WTC11 (cell line): ENCODE data around the gene LHFPL6. TPM values are rescaled to one million over a fixed set of nuclear protein-coding genes. Genes with fewer than 3 reads are reported as not detected.

ENCODE experiments used
- ATAC-seq: fragments of 200-7000 bp; cut with Tn5 transposase; 2 replicates; pipeline ENCODE4 v1.10.0; 2021; ENCODE audit warnings: mild to moderate bottlenecking, moderate library complexity
- CTCF ChIA-PET: fragments of 300-600 bp; sonication (Branson Sonifier 250); formaldehyde crosslinking; loops from one replicate; lab custom pipeline; 2021; ENCODE audit warnings: antibody characterized with exemption; lab: Charles Lee
- POLR2A ChIA-PET: fragments of 350-600 bp; sonication (Branson Sonifier 250); formaldehyde crosslinking; loops from one replicate; lab custom pipeline; 2021; ENCODE audit warnings: antibody characterized with exemption; lab: Charles Lee
- DNase-seq: peaks from one replicate; pipeline ENCODE4 v3.0.0; 2021; ENCODE audit warnings: low spot score
- H3K27ac Mint-ChIP-seq: 2 replicates; pipeline ENCODE4 v1.8.0; 2021; ENCODE audit warnings: mixed read lengths
- H3K27me3 Mint-ChIP-seq: 2 replicates; pipeline ENCODE4 v1.8.0; 2021; ENCODE audit warnings: low read depth, mild to moderate bottlenecking, moderate library complexity, mixed read lengths
- H3K36me3 Mint-ChIP-seq: 2 replicates; pipeline ENCODE4 v1.8.0; 2021; ENCODE audit warnings: mixed read lengths
- H3K4me1 Mint-ChIP-seq: 2 replicates; pipeline ENCODE4 v1.8.0; 2022; ENCODE audit warnings: mixed read lengths
- H3K4me3 Mint-ChIP-seq: 2 replicates; pipeline ENCODE4 v1.8.0; 2021; ENCODE audit warnings: mild to moderate bottlenecking, moderate library complexity, mixed read lengths
- H3K9me3 Mint-ChIP-seq: 2 replicates; pipeline ENCODE4 v1.8.0; 2021; ENCODE audit warnings: mixed read lengths
- ATF1 ChIP-seq: sonication (generic); formaldehyde crosslinking; IDR thresholded peaks from 2 replicates; pipeline ENCODE4 v1.8.1; 2023; ENCODE audit warnings: mild to moderate bottlenecking, moderate library complexity, missing genetic modification reagents
- ETV6 ChIP-seq: sonication (generic); formaldehyde crosslinking; IDR thresholded peaks from 2 replicates; pipeline ENCODE4 v1.8.1; 2022; ENCODE audit warnings: mild to moderate bottlenecking, missing genetic modification reagents
- FOXJ3 ChIP-seq: sonication (generic); formaldehyde crosslinking; IDR thresholded peaks from 2 replicates; pipeline ENCODE4 v1.9.0; 2021; ENCODE audit warnings: missing genetic modification reagents, mild to moderate bottlenecking, borderline replicate concordance
- FOXK1 ChIP-seq: sonication (generic); formaldehyde crosslinking; IDR thresholded peaks from 2 replicates; pipeline ENCODE4 v1.8.0; 2022; ENCODE audit warnings: mild to moderate bottlenecking, moderate library complexity, missing genetic modification reagents
- GTF2I ChIP-seq: fragments of 250-450 bp; sonication (Bioruptor Pico); conservative IDR thresholded peaks from 2 replicates; pipeline ENCODE4 v1.4.0; 2021; ENCODE audit warnings: mild to moderate bottlenecking
- JUN ChIP-seq: sonication (generic); formaldehyde crosslinking; IDR thresholded peaks from 2 replicates; pipeline ENCODE4 v1.8.0; 2023; ENCODE audit warnings: mild to moderate bottlenecking, missing genetic modification reagents
- NFATC4 ChIP-seq: fragments of 250-450 bp; sonication (Bioruptor Pico); IDR thresholded peaks from 2 replicates; pipeline ENCODE4 v1.9.0; 2021; ENCODE audit warnings: mild to moderate bottlenecking
- NR1H2 ChIP-seq: sonication (generic); formaldehyde crosslinking; IDR thresholded peaks from 2 replicates; pipeline ENCODE4 v1.9.0; 2021; ENCODE audit warnings: mild to moderate bottlenecking, moderate library complexity, missing genetic modification reagents
- NR2C2 ChIP-seq: sonication (generic); formaldehyde crosslinking; IDR thresholded peaks from 2 replicates; pipeline ENCODE4 v1.8.0; 2022; ENCODE audit warnings: mild to moderate bottlenecking, missing genetic modification reagents
- PRRX2 ChIP-seq: fragments of 250-450 bp; sonication (Bioruptor Pico); IDR thresholded peaks from 2 replicates; pipeline ENCODE4 v1.8.0; 2021; ENCODE audit warnings: mild to moderate bottlenecking
- TEAD4 ChIP-seq: sonication (generic); formaldehyde crosslinking; IDR thresholded peaks from 2 replicates; pipeline ENCODE4 v1.8.0; 2022; ENCODE audit warnings: mild to moderate bottlenecking, missing genetic modification reagents
- ZNF263 ChIP-seq: sonication (generic); formaldehyde crosslinking; IDR thresholded peaks from 2 replicates; pipeline ENCODE4 v1.8.1; 2022; ENCODE audit warnings: low read depth, mild to moderate bottlenecking, moderate library complexity, missing genetic modification reagents
- ZNF423 ChIP-seq: fragments of 250-450 bp; sonication (Bioruptor Pico); IDR thresholded peaks from 2 replicates; pipeline ENCODE4 v2.1.2; 2022; ENCODE audit warnings: mild to moderate bottlenecking, moderate library complexity
- total RNA-seq: library from RNA; stranded (reverse); gene quantifications from 3 replicates; pipeline ENCODE4 v1.2.3, GENCODE V29; 2021
- TF ChIP-seq, protein P1 (sequence below): sonication (generic); formaldehyde crosslinking; IDR thresholded peaks from 2 replicates; pipeline ENCODE4 v1.8.0; 2023; ENCODE audit warnings: missing genetic modification reagents
- TF ChIP-seq, protein P2 (sequence below): sonication (generic); formaldehyde crosslinking; IDR thresholded peaks from 2 replicates; pipeline ENCODE4 v1.8.1; 2022; ENCODE audit warnings: missing genetic modification reagents, borderline replicate concordance
- TF ChIP-seq, protein P3 (sequence below): sonication (generic); formaldehyde crosslinking; IDR thresholded peaks from 2 replicates; pipeline ENCODE4 v1.8.1; 2023; ENCODE audit warnings: mild to moderate bottlenecking, missing genetic modification reagents
- TF ChIP-seq, protein P4 (sequence below): fragments of 250-450 bp; sonication (Bioruptor Pico); IDR thresholded peaks from 2 replicates; pipeline ENCODE4 v1.9.0; 2021; ENCODE audit warnings: moderate library complexity, mild to moderate bottlenecking, inconsistent platforms, borderline replicate concordance
- TF ChIP-seq, protein P5 (sequence below): fragments of 250-450 bp; sonication (Bioruptor Pico); IDR thresholded peaks from 2 replicates; pipeline ENCODE4 v1.8.0; 2021; ENCODE audit warnings: mild to moderate bottlenecking
- TF ChIP-seq, protein P6 (sequence below): sonication (generic); formaldehyde crosslinking; IDR thresholded peaks from 2 replicates; pipeline ENCODE4 v1.8.0; 2022; ENCODE audit warnings: mild to moderate bottlenecking, missing genetic modification reagents
- TF ChIP-seq, protein P7 (sequence below): sonication (generic); formaldehyde crosslinking; IDR thresholded peaks from 2 replicates; pipeline ENCODE4 v1.8.0; 2023; ENCODE audit warnings: mild to moderate bottlenecking, missing genetic modification reagents

Gene LHFPL6
- total RNA-seq, 1 experiment from 2014 or later, result 4.5 TPM

DNA sequence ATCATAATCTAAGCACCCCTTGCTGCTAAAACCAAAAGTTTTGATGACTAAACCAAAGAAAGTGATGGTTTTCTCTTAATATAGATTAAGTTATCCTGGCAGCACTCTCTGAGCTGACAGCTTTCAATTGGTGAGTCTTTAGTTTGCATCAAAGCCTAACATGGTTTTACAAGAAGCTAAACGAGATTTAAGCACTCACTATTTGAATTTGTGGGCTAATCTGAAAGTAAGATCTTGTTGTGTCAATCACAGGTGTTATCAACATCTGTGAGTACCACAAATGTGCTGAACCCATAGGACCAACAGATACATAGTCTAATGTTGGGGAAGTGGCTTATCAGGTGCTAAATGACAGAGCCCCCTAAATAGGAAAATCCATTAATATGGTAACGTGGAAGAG is 223.9 kb downstream of the LHFPL6 start:
- Mint-ChIP-seq H3K27me3 (peaks cover 98% of the 10 kb centered on the region), H3K36me3 (peaks cover 6% of the 10 kb centered on the region), H3K4me1 (peaks cover 4% of the 10 kb centered on the region), H3K27ac (no peak overlapping the region), H3K4me3 (no peak overlapping the region), H3K9me3 (peaks cover 10% of the 10 kb centered on the region)
- ATAC-seq (no peak), DNase-seq (no peak)
- ChIA-PET POLR2A (interaction anchor here (0.7 kb wide), 1 partner anchor 8 kb away, joined by 3 read pairs; no protein-coding TSS in a partner anchor), CTCF (no interaction called here)
- TF ChIP-seq TEAD4 (CRISPR knock-in tag), result no peak

DNA sequence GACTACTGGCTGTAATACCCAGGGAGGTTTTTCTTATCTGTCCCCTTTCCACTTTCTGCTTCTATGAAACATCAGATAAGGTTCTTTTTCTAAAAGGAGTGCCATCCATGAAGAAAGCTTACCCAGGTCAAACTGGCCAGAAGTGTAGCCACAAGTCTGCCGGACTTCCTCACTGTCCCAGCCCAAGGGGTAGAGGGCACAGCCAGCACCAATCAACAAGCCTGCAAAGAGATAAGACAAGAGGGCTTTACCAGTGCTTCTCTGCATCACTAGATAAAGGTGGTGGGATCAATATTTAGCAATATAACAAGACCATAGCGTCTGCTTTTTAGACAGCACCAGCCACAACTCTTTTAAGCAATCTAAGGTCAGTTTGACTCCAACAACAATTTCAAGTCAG is 224.7 kb downstream of the LHFPL6 start:
- Mint-ChIP-seq H3K27ac (no peak overlapping the region), H3K27me3 (peaks cover 98% of the 10 kb centered on the region), H3K4me1 (no peaks in the 10 kb centered on the region), H3K9me3 (peaks cover 10% of the 10 kb centered on the region), H3K36me3 (peaks cover 6% of the 10 kb centered on the region), H3K4me3 (no peak overlapping the region)
- ATAC-seq (no peak), DNase-seq (no peak)
- TF ChIP-seq, protein P1, sequence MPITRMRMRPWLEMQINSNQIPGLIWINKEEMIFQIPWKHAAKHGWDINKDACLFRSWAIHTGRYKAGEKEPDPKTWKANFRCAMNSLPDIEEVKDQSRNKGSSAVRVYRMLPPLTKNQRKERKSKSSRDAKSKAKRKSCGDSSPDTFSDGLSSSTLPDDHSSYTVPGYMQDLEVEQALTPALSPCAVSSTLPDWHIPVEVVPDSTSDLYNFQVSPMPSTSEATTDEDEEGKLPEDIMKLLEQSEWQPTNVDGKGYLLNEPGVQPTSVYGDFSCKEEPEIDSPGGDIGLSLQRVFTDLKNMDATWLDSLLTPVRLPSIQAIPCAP (CRISPR knock-in tag), result no peak
- TF ChIP-seq FOXJ3 (CRISPR knock-in tag), result no peak
- TF ChIP-seq ETV6, result no peak
- TF ChIP-seq, protein P2, sequence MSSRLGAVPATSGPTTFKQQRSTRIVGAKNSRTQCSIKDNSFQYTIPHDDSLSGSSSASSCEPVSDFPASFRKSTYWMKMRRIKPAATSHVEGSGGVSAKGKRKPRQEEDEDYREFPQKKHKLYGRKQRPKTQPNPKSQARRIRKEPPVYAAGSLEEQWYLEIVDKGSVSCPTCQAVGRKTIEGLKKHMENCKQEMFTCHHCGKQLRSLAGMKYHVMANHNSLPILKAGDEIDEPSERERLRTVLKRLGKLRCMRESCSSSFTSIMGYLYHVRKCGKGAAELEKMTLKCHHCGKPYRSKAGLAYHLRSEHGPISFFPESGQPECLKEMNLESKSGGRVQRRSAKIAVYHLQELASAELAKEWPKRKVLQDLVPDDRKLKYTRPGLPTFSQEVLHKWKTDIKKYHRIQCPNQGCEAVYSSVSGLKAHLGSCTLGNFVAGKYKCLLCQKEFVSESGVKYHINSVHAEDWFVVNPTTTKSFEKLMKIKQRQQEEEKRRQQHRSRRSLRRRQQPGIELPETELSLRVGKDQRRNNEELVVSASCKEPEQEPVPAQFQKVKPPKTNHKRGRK (CRISPR knock-in tag), result no peak
- TF ChIP-seq, protein P3, sequence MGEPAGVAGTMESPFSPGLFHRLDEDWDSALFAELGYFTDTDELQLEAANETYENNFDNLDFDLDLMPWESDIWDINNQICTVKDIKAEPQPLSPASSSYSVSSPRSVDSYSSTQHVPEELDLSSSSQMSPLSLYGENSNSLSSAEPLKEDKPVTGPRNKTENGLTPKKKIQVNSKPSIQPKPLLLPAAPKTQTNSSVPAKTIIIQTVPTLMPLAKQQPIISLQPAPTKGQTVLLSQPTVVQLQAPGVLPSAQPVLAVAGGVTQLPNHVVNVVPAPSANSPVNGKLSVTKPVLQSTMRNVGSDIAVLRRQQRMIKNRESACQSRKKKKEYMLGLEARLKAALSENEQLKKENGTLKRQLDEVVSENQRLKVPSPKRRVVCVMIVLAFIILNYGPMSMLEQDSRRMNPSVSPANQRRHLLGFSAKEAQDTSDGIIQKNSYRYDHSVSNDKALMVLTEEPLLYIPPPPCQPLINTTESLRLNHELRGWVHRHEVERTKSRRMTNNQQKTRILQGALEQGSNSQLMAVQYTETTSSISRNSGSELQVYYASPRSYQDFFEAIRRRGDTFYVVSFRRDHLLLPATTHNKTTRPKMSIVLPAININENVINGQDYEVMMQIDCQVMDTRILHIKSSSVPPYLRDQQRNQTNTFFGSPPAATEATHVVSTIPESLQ (CRISPR knock-in tag), result no peak
- TF ChIP-seq NR2C2 (CRISPR knock-in tag), result no peak
- no peak for TF ChIP-seq FOXK1
- TF ChIP-seq, protein P4, sequence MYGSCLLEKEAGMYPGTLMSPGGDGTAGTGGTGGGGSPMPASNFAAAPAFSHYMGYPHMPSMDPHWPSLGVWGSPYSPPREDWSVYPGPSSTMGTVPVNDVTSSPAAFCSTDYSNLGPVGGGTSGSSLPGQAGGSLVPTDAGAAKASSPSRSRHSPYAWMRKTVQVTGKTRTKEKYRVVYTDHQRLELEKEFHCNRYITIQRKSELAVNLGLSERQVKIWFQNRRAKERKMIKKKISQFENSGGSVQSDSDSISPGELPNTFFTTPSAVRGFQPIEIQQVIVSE (CRISPR knock-in tag), result no peak
- TF ChIP-seq, protein P5, sequence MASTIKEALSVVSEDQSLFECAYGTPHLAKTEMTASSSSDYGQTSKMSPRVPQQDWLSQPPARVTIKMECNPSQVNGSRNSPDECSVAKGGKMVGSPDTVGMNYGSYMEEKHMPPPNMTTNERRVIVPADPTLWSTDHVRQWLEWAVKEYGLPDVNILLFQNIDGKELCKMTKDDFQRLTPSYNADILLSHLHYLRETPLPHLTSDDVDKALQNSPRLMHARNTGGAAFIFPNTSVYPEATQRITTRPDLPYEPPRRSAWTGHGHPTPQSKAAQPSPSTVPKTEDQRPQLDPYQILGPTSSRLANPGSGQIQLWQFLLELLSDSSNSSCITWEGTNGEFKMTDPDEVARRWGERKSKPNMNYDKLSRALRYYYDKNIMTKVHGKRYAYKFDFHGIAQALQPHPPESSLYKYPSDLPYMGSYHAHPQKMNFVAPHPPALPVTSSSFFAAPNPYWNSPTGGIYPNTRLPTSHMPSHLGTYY, result no peak
- no peak for TF ChIP-seq NR1H2 (CRISPR knock-in tag)
- no peak for TF ChIP-seq ZNF263
- no peak for TF ChIP-seq ZNF423 (CRISPR knock-in tag)
- no peak for TF ChIP-seq JUN (CRISPR knock-in tag)
- TF ChIP-seq, protein P6, sequence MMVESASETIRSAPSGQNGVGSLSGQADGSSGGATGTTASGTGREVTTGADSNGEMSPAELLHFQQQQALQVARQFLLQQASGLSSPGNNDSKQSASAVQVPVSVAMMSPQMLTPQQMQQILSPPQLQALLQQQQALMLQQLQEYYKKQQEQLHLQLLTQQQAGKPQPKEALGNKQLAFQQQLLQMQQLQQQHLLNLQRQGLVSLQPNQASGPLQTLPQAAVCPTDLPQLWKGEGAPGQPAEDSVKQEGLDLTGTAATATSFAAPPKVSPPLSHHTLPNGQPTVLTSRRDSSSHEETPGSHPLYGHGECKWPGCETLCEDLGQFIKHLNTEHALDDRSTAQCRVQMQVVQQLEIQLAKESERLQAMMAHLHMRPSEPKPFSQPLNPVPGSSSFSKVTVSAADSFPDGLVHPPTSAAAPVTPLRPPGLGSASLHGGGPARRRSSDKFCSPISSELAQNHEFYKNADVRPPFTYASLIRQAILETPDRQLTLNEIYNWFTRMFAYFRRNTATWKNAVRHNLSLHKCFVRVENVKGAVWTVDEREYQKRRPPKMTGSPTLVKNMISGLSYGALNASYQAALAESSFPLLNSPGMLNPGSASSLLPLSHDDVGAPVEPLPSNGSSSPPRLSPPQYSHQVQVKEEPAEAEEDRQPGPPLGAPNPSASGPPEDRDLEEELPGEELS (CRISPR knock-in tag), result no peak
- no peak for TF ChIP-seq NFATC4
- TF ChIP-seq ATF1, result no peak
- no peak for TF ChIP-seq PRRX2 (CRISPR knock-in tag)
- TF ChIP-seq, protein P7, sequence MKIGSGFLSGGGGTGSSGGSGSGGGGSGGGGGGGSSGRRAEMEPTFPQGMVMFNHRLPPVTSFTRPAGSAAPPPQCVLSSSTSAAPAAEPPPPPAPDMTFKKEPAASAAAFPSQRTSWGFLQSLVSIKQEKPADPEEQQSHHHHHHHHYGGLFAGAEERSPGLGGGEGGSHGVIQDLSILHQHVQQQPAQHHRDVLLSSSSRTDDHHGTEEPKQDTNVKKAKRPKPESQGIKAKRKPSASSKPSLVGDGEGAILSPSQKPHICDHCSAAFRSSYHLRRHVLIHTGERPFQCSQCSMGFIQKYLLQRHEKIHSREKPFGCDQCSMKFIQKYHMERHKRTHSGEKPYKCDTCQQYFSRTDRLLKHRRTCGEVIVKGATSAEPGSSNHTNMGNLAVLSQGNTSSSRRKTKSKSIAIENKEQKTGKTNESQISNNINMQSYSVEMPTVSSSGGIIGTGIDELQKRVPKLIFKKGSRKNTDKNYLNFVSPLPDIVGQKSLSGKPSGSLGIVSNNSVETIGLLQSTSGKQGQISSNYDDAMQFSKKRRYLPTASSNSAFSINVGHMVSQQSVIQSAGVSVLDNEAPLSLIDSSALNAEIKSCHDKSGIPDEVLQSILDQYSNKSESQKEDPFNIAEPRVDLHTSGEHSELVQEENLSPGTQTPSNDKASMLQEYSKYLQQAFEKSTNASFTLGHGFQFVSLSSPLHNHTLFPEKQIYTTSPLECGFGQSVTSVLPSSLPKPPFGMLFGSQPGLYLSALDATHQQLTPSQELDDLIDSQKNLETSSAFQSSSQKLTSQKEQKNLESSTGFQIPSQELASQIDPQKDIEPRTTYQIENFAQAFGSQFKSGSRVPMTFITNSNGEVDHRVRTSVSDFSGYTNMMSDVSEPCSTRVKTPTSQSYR (CRISPR knock-in tag), result no peak
- no peak for TF ChIP-seq GTF2I
- CTCF ChIA-PET, result interaction anchor here (0.8 kb wide), 1 partner anchor 13 kb away, joined by 3 read pairs; no protein-coding TSS in a partner anchor
- POLR2A ChIA-PET, result no interaction called here
